ES-I3 (cell line): Measurements from ENCODE around the gene ARAP1.

Source experiments
- H3K36me3 ChIP-seq: 2 replicates; pipeline ENCODE4 v1.6.1; 2013; ENCODE audit warnings: mild to moderate bottlenecking, low read length, control low read depth, moderate library complexity; ENCODE audit not compliant: insufficient read depth
- H3K4me1 ChIP-seq: 2 replicates; pipeline ENCODE4 v1.6.1; 2013; ENCODE audit warnings: mild to moderate bottlenecking, control low read depth, low read length; ENCODE audit not compliant: insufficient read depth
- H3K9ac ChIP-seq: 2 replicates; pipeline ENCODE4 v1.6.1; 2013; ENCODE audit warnings: low read depth, mild to moderate bottlenecking, low read length, moderate library complexity
- H3K9me3 ChIP-seq: 2 replicates; pipeline ENCODE4 v1.6.1; 2013; ENCODE audit warnings: mild to moderate bottlenecking, low read length, moderate library complexity; ENCODE audit not compliant: control insufficient read depth, insufficient read depth

The ARAP1 gene

DNA sequence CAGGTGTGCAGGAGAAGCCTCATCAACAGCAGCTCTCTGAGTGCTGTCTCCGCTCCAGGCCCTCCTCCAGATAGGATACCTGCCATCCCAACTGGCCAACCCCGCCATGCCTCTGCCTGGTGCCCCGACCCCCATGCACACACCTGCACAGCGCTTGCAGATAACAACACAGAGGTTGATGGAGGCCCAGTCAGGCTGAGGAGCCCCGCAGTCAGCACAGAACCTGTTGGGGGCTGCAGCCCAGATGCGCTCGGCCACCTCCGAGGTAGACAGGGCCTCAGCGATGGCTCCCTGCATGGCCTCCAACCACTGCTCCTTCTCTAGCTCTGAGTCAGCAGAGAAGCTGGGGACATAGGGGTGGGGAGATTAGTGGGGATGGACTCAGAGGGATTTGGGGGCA, 45.2 kb downstream of the ARAP1 start:
- Histone ChIP-seq H3K9ac (no peak overlapping the region), H3K36me3 (peaks cover 2% of the 10 kb centered on the region), H3K9me3 (no peaks in the 10 kb centered on the region), H3K4me1 (peaks cover 17% of the 10 kb centered on the region)

DNA sequence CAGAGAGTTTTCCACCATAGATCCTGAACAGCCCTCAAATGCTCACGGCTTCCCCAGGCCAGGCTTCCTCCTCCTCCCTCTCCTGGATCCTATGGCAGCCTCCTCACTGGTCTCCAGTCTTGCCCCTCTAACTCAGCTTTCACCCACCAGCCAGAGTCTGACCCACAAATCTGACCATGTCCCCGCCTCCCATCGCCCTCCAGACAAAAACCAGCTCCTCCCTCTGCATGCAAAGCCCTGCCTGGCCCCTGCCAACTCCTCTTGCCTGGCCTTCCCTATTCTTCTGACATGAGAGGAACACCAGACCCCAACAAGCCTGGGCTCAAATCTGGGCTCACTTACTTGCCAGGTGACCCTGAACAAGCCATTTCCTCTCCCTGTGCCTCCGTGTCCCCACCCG, 45.6 kb downstream of the ARAP1 start:
- H3K4me1 ChIP-seq = peaks cover 17% of the 10 kb centered on the region
- H3K9me3 ChIP-seq = no peaks in the 10 kb centered on the region
- H3K36me3 ChIP-seq = peaks cover 3% of the 10 kb centered on the region
- no peak overlapping the region for H3K9ac ChIP-seq

DNA sequence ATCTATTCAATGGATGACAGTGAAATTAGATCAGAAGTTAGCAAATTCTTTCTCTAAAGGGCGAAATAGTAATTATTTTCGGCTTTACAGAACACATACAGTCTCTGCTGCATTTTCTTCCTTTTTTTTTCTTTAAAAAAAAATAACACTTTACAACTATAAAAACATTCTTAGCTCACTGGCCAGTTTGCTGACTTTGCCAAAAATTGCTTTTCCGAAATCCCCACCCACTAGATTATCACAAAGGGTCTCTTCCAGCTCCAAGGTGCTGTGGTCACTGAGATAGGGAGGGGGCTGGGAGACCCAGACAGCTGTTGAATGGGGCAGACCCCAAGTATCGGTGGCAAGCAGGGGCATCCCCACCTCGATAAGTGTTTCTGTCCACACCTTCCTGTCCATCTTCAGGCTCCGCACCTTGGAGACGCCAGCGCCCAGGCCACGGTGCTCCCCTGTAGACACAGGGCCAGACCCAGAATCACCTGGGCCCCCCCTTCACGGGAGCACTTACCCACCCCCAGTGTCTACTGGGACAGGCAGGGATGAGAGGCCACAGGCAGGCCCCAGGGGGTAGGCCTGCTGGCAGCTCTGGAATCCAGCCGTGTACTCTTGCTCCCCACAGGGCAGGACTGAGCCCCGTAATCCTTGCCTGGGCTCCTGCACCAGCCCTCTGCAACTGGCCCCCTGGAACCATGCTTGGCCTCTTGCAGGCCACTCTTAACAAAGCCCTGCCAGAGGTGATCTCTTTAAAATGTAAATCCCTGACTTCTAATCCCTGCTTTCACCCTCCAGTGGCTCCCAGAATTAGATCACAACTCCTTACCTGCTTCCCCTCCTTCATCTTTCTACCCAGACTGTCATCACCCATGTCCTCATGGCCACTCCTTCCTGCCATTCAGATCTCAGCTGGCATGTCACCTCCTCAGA, 46.5 kb downstream of the ARAP1 start:
- Histone ChIP-seq H3K9me3 (no peaks in the 10 kb centered on the region), H3K9ac (no peak overlapping the region), H3K4me1 (peaks cover 17% of the 10 kb centered on the region), H3K36me3 (peaks cover 8% of the 10 kb centered on the region; the same call in 1 of the 2 replicates)

- Histone ChIP-seq H3K36me3 (peaks cover 8% of the 10 kb centered on the region; the same call in 1 of the 2 replicates), H3K9ac (no peak overlapping the region), H3K9me3 (no peaks in the 10 kb centered on the region), H3K4me1 (peaks cover 21% of the 10 kb centered on the region)
Observed at GRCh38 chr11:72704783-72705265, 47.4 kb downstream of the ARAP1 start.

DNA sequence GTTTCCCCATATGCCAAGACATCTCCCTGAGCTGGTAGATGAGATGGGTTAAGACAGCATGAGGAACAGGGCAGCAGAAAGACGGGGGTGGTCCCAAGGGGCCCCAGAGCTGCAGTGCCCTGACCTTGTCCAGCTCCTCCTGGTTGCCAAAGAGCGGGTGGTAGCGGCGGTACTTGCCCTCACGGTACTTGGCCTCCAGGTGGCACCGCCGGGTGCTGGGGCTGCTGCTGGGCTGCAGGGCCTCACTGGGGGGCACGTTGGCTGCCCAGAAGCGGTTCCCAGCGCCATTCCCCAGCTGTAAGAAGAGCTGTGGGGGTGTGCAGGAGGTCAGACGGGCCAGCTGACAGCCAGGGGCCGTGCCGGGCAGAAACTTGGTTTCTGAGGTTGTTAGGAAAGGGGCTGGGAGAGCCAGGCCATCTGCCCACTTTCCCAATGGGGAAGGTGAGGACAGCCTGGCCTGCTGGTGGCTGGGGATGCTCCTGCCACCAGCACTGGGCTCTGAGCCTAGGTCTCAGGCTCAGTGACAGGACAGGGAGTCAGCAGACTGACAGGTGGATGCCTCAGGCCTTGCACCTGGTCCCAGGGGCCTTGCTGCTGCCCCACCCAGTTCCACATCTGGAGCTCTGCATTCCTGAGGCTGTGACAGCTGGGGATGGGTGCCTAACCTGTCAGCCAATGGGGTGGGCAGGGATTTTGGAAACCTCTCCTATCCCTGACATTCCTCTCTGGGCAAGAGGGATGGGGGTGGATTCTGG, 48.0 kb downstream of the ARAP1 start:
- H3K4me1 ChIP-seq = peaks cover 22% of the 10 kb centered on the region
- H3K9ac ChIP-seq = no peak overlapping the region
- H3K36me3 ChIP-seq = peaks cover 8% of the 10 kb centered on the region; the same call in 1 of the 2 replicates
- H3K9me3 ChIP-seq = no peaks in the 10 kb centered on the region

DNA sequence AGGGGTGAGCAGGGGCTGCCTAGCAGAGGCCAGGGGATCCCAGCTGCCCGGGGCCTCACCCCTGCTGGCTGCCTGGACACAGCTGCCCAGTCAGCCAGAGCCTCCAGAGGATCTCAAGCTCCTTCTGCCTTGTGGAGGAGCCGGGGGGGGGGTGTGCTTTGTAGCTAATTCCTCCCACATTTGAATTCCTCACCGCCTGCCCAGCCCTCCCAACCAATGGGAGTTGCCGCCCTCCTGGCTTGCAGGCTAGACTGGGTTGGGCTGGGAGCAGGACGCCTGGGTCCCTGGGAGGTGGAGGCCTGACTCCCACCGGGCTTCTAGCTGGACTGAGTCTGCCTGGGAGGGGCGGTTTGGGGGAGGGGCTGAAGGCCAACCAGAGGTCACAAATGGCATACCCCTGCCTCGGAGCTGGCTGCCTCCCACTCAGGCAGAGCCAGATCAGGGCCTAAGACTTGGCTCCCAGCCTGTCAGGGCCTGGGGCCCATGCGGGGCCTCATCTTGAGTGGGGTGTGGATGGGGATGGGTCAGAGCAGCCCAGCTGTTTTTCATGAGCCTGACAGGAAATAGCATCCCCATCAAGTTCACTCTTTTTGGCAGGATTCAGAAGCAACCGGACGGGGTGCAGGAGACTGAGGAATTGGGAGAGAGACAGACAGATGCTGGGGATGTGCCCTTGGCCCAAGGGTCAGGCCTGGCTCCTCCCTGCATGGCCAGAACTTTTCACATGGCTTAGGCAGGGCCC, 48.8 kb downstream of the ARAP1 start:
- Histone ChIP-seq H3K36me3 (peaks cover 13% of the 10 kb centered on the region; the same call in 1 of the 2 replicates), H3K9ac (no peak overlapping the region), H3K9me3 (no peaks in the 10 kb centered on the region), H3K4me1 (peaks cover 22% of the 10 kb centered on the region)

- no peak overlapping the region for H3K9ac ChIP-seq
- H3K4me1 ChIP-seq = peaks cover 22% of the 10 kb centered on the region
- no peaks in the 10 kb centered on the region for H3K9me3 ChIP-seq
- peaks cover 13% of the 10 kb centered on the region; the same call in 1 of the 2 replicates for H3K36me3 ChIP-seq
Observed at GRCh38 chr11:72702577-72703241, 49.5 kb downstream of the ARAP1 start.

DNA sequence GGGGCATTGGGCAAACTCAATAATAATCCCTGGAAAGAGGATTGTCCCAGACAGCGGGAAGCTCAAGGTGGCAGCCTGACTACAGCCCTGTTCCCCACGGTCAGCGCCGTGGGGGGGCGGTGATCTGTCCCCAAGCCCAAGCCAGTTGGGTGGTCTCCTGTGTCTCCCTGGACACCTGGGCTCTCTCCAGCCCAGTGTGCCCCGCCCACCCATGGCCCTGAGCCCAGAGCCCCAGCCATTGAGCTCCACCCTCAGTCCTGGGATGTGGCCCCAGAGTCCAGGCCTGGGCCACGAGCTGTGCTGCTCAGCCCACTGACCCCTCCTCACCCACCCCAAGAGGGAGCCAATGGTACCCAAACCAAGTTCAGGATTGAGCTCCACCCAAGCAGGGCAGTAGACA, 50.1 kb downstream of the ARAP1 start:
- H3K9ac ChIP-seq = no peak overlapping the region
- H3K4me1 ChIP-seq = peaks cover 25% of the 10 kb centered on the region
- H3K9me3 ChIP-seq = no peaks in the 10 kb centered on the region
- H3K36me3 ChIP-seq = peaks cover 13% of the 10 kb centered on the region; the same call in 1 of the 2 replicates

DNA sequence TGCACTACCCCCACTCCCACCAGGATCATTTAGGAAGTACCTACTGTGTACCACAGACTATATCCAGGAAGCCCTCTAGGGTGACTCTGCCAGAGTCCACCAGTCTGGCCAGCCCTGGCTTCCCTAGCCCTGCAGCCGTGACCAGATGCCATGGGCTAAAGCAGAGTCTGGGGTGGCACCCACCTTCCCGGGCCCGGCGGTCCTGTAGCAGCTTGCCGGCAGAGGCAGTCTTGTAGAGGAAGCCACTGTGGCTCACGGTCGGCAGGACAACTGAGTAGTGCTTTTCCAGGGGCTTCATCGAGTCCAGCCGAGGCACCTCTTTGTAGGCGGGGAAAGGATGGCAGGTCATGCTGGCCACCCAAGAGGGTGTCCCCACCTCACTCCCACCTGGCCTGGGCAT, 50.7 kb downstream of the ARAP1 start:
- Histone ChIP-seq H3K36me3 (peaks cover 13% of the 10 kb centered on the region), H3K9me3 (no peaks in the 10 kb centered on the region), H3K9ac (no peak overlapping the region), H3K4me1 (peaks cover 24% of the 10 kb centered on the region)

GRCh38 chr11:72700146-72700545, 52.1 kb downstream of the ARAP1 start:
- H3K36me3 ChIP-seq = peaks cover 18% of the 10 kb centered on the region
- H3K9ac ChIP-seq = no peak overlapping the region
- H3K9me3 ChIP-seq = no peaks in the 10 kb centered on the region
- H3K4me1 ChIP-seq = peaks cover 15% of the 10 kb centered on the region

DNA sequence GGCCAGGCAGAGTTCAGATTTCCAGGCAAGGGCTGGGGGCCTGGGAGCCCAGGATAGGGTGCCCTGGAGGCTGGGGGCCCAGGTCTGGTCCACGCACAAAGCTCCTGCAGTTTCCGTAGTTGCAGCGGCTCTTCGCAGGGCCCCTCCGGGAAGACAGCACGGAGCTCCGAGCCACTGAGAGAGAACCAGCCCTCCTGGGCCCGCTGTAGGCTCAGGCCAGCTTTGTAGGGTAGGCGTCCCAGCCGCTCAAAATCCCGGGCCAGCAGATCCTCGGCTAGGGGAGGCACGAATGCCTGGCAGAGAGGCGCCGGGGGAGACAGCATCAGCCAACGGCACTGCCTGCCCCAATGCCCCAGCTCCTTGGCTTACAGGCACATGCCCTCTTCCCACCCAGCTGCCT, 54.4 kb downstream of the ARAP1 start:
- Histone ChIP-seq H3K4me1 (peaks cover 15% of the 10 kb centered on the region; the same call in 1 of the 2 replicates), H3K36me3 (peaks cover 18% of the 10 kb centered on the region), H3K9me3 (no peaks in the 10 kb centered on the region), H3K9ac (no peak overlapping the region)

GRCh38 chr11:72696866-72697700, 55.1 kb downstream of the ARAP1 start:
- peaks cover 15% of the 10 kb centered on the region; the same call in 1 of the 2 replicates for H3K4me1 ChIP-seq
- H3K9me3 ChIP-seq = no peaks in the 10 kb centered on the region
- H3K36me3 ChIP-seq = peaks cover 16% of the 10 kb centered on the region
- no peak overlapping the region; the same call in 1 of the 2 replicates for H3K9ac ChIP-seq

GRCh38 chr11:72695354-72695753, 56.9 kb downstream of the ARAP1 start:
- H3K4me1 ChIP-seq = peaks cover 15% of the 10 kb centered on the region; the same call in 1 of the 2 replicates
- H3K9ac ChIP-seq = no peak overlapping the region
- peaks cover 10% of the 10 kb centered on the region for H3K36me3 ChIP-seq
- H3K9me3 ChIP-seq = no peaks in the 10 kb centered on the region
